ENCODE results near the gene IL17F.

Gene IL17F

GRCh38 chr6:52262620-52263344, 18.5 kb upstream of the IL17F start:
- H3K4me3 ChIP-seq: no peak overlapping the region
- DNase-seq (ENCODE audit: low spot score): no peak
- no peak for TF ChIP-seq CTCF (IDR thresholded peaks at IDR 0.05)
- no peak overlapping the region for H3K27ac ChIP-seq

GRCh38 chr6:52261229-52261628, 16.9 kb upstream of the IL17F start:
- Histone ChIP-seq H3K4me3 (no peak overlapping the region), H3K27ac (no peak overlapping the region)
- no peak for DNase-seq (ENCODE audit: low spot score)
- no peak for TF ChIP-seq CTCF (IDR thresholded peaks at IDR 0.05)

GRCh38 chr6:52260634-52261033, 16.3 kb upstream of the IL17F start:
- DNase-seq (ENCODE audit: low spot score): no peak
- no peak for TF ChIP-seq CTCF (IDR thresholded peaks at IDR 0.05)
- Histone ChIP-seq H3K4me3 (no peak overlapping the region), H3K27ac (no peak overlapping the region)

GRCh38 chr6:52255434-52255833, 11.1 kb upstream of the IL17F start:
- DNase-seq (ENCODE audit: low spot score): no peak
- H3K4me3 ChIP-seq: no peak overlapping the region
- no peak for TF ChIP-seq CTCF (IDR thresholded peaks at IDR 0.05)
- no peak overlapping the region for H3K27ac ChIP-seq

GRCh38 chr6:52254731-52255378, 10.6 kb upstream of the IL17F start:
- no peak for TF ChIP-seq CTCF (IDR thresholded peaks at IDR 0.05)
- Histone ChIP-seq H3K4me3 (no peak overlapping the region), H3K27ac (no peak overlapping the region)
- no peak for DNase-seq (ENCODE audit: low spot score)

- no peak for TF ChIP-seq CTCF (IDR thresholded peaks at IDR 0.05)
- Histone ChIP-seq H3K4me3 (no peak overlapping the region), H3K27ac (no peak overlapping the region)
- DNase-seq (ENCODE audit: low spot score): no peak
Observed at GRCh38 chr6:52253494-52253893, 9.2 kb upstream of the IL17F start.

- H3K4me3 ChIP-seq: no peak overlapping the region
- no peak overlapping the region for H3K27ac ChIP-seq
- TF ChIP-seq CTCF (IDR thresholded peaks at IDR 0.05): no peak
- DNase-seq (ENCODE audit: low spot score): no peak
Observed at GRCh38 chr6:52251113-52251512, 6.8 kb upstream of the IL17F start.

All from coronary artery (tissue), 2 donors.